Measurements from ENCODE around the gene GMFB. TPM values are rescaled to one million over a fixed set of nuclear protein-coding genes. Genes with fewer than 3 reads are reported as not detected.

GMFB gene
- total and polyA plus RNA-seq, 2 experiments from 2014 or later = 47.3 to 138 TPM

DNA sequence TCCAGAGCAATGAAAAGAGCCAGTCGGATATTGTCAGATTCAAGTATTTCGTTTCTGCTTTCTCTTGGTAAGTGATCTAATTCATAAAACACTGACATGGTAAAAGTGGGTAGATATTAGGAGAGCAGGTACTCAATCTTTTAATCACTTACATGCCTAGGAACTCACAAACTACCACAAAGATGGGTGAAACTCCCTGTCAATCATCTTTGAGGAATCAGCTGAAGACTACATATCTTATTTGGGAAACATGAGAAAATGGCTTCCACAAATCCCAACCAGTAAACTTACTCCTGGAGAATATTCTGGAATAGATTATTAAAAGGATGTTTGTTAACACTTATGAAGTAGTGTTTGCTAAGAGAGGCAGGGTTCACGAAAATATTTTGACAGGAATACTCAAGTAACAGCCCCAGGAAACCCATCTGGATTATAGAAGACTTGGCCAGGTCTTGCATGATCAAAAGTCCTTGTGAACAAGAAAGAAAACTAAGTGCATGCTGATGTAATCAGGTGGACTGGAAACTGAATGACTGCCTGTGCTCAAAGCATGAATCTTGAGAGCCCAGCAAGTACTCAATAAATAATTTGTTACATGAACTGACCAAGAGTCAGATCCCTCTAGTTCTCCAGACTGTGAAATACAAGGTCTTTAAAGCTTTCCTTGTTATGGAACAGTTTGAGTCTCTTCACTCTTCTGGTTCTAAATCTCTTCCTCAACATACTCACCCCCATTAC lies 63.1 kb downstream of the GMFB start:
- DNase-seq (ENCODE audit: low spot score) = no peak
- Histone ChIP-seq H3K4me1 (ENCODE audit: insufficient read depth) (no peaks in the 10 kb centered on the region), H3K9me3 (ENCODE audit: low read depth) (no peaks in the 10 kb centered on the region), H3K4me3 (no peak overlapping the region), H3K27me3 (no peaks in the 10 kb centered on the region), H3K36me3 (replicated peaks; ENCODE audit: insufficient read depth, low read depth) (no peaks in the 10 kb centered on the region), H3K27ac (no peak overlapping the region), H2AFZ (no peak overlapping the region), H4K20me1 (ENCODE audit: insufficient read depth, poor library complexity, severe bottlenecking) (no peaks in the 10 kb centered on the region), H3K79me2 (peaks cover 27% of the 10 kb centered on the region), H3K4me2 (no peak overlapping the region), H3K9me2 (replicated peaks; ENCODE audit: insufficient read depth) (no peaks in the 10 kb centered on the region)
- TF ChIP-seq EZH2phosphoT487 (IDR thresholded peaks at IDR 0.05; ENCODE audit: low read depth, severe bottlenecking, unreplicated experiment) (no peak), EZH2 (IDR thresholded peaks at IDR 0.05; ENCODE audit: borderline replicate concordance) (no peak)
- TF ChIP-seq, protein P1, sequence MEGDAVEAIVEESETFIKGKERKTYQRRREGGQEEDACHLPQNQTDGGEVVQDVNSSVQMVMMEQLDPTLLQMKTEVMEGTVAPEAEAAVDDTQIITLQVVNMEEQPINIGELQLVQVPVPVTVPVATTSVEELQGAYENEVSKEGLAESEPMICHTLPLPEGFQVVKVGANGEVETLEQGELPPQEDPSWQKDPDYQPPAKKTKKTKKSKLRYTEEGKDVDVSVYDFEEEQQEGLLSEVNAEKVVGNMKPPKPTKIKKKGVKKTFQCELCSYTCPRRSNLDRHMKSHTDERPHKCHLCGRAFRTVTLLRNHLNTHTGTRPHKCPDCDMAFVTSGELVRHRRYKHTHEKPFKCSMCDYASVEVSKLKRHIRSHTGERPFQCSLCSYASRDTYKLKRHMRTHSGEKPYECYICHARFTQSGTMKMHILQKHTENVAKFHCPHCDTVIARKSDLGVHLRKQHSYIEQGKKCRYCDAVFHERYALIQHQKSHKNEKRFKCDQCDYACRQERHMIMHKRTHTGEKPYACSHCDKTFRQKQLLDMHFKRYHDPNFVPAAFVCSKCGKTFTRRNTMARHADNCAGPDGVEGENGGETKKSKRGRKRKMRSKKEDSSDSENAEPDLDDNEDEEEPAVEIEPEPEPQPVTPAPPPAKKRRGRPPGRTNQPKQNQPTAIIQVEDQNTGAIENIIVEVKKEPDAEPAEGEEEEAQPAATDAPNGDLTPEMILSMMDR (IDR thresholded peaks at IDR 0.05; ENCODE audit: poor library complexity) = no peak
- 89% methylated on average over 3 of the region's 3 CpGs for WGBS (ENCODE audit: low lambda C conversion rate, missing lambda C conversion rate)

DNA sequence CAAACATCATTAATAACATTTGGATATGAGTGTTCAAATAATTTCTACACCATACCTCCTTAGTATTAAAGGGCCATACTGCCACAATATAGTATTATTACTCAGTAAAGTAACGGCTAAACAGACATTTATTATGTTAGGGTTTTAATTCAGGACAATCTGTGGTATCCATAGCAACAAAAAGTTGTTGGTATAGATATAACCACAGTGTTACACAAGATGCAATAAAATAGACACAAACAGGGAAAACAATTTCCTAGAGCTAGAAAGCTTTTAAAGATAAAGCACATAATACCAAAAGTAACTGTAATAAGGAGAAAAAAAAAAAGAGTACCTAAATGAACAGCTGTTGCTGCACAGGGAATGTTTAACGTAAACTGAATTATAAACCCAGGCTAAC lies 63.7 kb downstream of the GMFB start:
- WGBS (ENCODE audit: low lambda C conversion rate, missing lambda C conversion rate) = 82% methylated on average over 2 of the region's 2 CpGs
- Histone ChIP-seq H3K4me3 (no peak overlapping the region), H3K4me2 (no peak overlapping the region), H3K9me3 (ENCODE audit: low read depth) (no peaks in the 10 kb centered on the region), H3K36me3 (replicated peaks; ENCODE audit: insufficient read depth, low read depth) (no peaks in the 10 kb centered on the region), H3K27ac (no peak overlapping the region), H3K79me2 (peaks cover 21% of the 10 kb centered on the region), H3K4me1 (ENCODE audit: insufficient read depth) (no peaks in the 10 kb centered on the region), H2AFZ (no peak overlapping the region), H3K27me3 (no peaks in the 10 kb centered on the region), H4K20me1 (ENCODE audit: insufficient read depth, poor library complexity, severe bottlenecking) (no peaks in the 10 kb centered on the region), H3K9me2 (replicated peaks; ENCODE audit: insufficient read depth) (no peaks in the 10 kb centered on the region)
- no peak for DNase-seq (ENCODE audit: low spot score)
- no peak for TF ChIP-seq EZH2phosphoT487 (IDR thresholded peaks at IDR 0.05; ENCODE audit: low read depth, severe bottlenecking, unreplicated experiment)
- no peak for TF ChIP-seq EZH2 (IDR thresholded peaks at IDR 0.05; ENCODE audit: borderline replicate concordance)
- TF ChIP-seq, protein P1 (IDR thresholded peaks at IDR 0.05; ENCODE audit: poor library complexity) = no peak

Other genes starting within 250 kb of the GMFB start
- 11.7 and 17.5 TPM in 2 replicates for gene CDKN3, start 92.0 kb downstream of the GMFB start, total RNA-seq
- gene CDKN3, start 92.0 kb downstream of the GMFB start, polyA plus RNA-seq = 18.8 and 19.3 TPM in 2 replicates
- 291 and 320 TPM in 2 replicates for gene CNIH1, start 47.6 kb downstream of the GMFB start, total RNA-seq
- gene CNIH1, start 47.6 kb downstream of the GMFB start, polyA plus RNA-seq = 173 and 201 TPM in 2 replicates
- gene CGRRF1, start 20.9 kb upstream of the GMFB start, total RNA-seq = 24.9 and 27.0 TPM in 2 replicates
- 20.7 and 22.9 TPM in 2 replicates for gene CGRRF1, start 20.9 kb upstream of the GMFB start, polyA plus RNA-seq
- 15.7 and 17.9 TPM in 2 replicates for gene SAMD4A, start 78.1 kb upstream of the GMFB start, total RNA-seq
- 10.5 and 11.7 TPM in 2 replicates for gene SAMD4A, start 78.1 kb upstream of the GMFB start, polyA plus RNA-seq

Measured in hepatocyte (in vitro differentiated cells).